Lung (tissue), 12 donors: ENCODE data around the gene HPRT1. TPM values are rescaled to one million over a fixed set of nuclear protein-coding genes. Genes with fewer than 3 reads are reported as not detected.
"Not testable (repeated sequence)": the region's sequence is repeated elsewhere in the genome, so short reads cannot be mapped to it uniquely, and the experiment has no call there.

Source experiments
- ATAC-seq: fragments of 200-7000 bp; cut with Tn5 transposase; one replicate; pipeline ENCODE4 v1.9.1; 2020; ENCODE audit warnings: moderate number of reproducible peaks; ENCODE audit not compliant: insufficient read depth, low FRiP score
- DNase-seq, 3 donors: peaks; one replicate each; pipeline ENCODE4 v3.0.0-alpha.2; 2013 to 2017
- H3K27ac ChIP-seq, 2 donors: one replicate each; pipeline ENCODE4 v1.5.1; 2013; ENCODE audit warnings: mild to moderate bottlenecking in 2 of 2, moderate library complexity in 2 of 2, control low read depth in 1 of 2, inconsistent platforms in 1 of 2, low read depth in 1 of 2, low read length in 1 of 2
- H3K27me3 ChIP-seq, 3 donors: one replicate each; pipeline ENCODE4 v1.5.1; 2013; ENCODE audit warnings: low read length in 2 of 3; ENCODE audit not compliant: control insufficient read depth in 3 of 3, insufficient read depth in 3 of 3
- H3K36me3 ChIP-seq, 4 donors: one replicate each; pipeline ENCODE4 v1.5.1; 2013; ENCODE audit warnings: low read length in 4 of 4, mild to moderate bottlenecking in 1 of 4, moderate library complexity in 1 of 4; ENCODE audit not compliant: control insufficient read depth in 4 of 4, insufficient read depth in 4 of 4
- H3K4me1 ChIP-seq, 5 donors: one replicate each; pipeline ENCODE4 v1.5.1; 2013; ENCODE audit warnings: low read length in 5 of 5, mild to moderate bottlenecking in 2 of 5, moderate library complexity in 1 of 5; ENCODE audit not compliant: control insufficient read depth in 5 of 5, insufficient read depth in 5 of 5
- H3K4me3 ChIP-seq: one replicate; pipeline ENCODE4 v1.5.1; 2013; ENCODE audit warnings: mild to moderate bottlenecking, control low read depth, moderate library complexity
- H3K9ac ChIP-seq, 2 donors: one replicate each; pipeline ENCODE4 v1.5.1; 2013; ENCODE audit warnings: low read length in 2 of 2, control low read depth in 1 of 2; ENCODE audit not compliant: insufficient read depth in 1 of 2
- H3K9me3 ChIP-seq, 4 donors: one replicate each; pipeline ENCODE4 v1.5.1; 2013; ENCODE audit warnings: low read length in 3 of 4, mild to moderate bottlenecking in 1 of 4, moderate library complexity in 1 of 4; ENCODE audit not compliant: control insufficient read depth in 4 of 4, insufficient read depth in 3 of 4
- WGBS, 2 donors: extraction: QIAGEN DNeasy Blood & Tissue Kit; methylation state at CpG; one replicate each; pipeline ENCODE4 v1.1.7; 2013; 5-methylcytosine and 5-hydroxymethylcytosine counted together
- polyA plus RNA-seq, 2 donors: library from polyadenylated mRNA; stranded (reverse); fragments of 200-250 nt; gene quantifications; one replicate each; pipeline ENCODE4 v1.2.1, GENCODE V29; 2013
- total RNA-seq, 2 donors: library from RNA; depleted of rRNA in 1 of 2; stranded (reverse); fragments of >200 nt in 1 of 2; gene quantifications; one replicate each; pipeline ENCODE4 v1.2.1, GENCODE V29; 2014 to 2021
- TF ChIP-seq, protein P1 (sequence below): IDR thresholded peaks from 2 replicates; pipeline ENCODE4 v1.5.1; 2012; ENCODE audit warnings: mild to moderate bottlenecking; ENCODE audit errors: control extremely low read depth, extremely low read depth
- donor health status: control.
- donor health status: control.
- donor health status: Bipolar disorder and iron deficiency.
- donor health status: healthy.
- donor health status: DM: yes; HTN: yes; CAD: no.

Gene HPRT1
- total and polyA plus RNA-seq, 4 donors = 12.3 to 40.5 (median 27.8) TPM

- Histone ChIP-seq H3K27ac (peak overlapping the region in 1 of 2 donors; percentile 17), H3K36me3 (no peaks in the 10 kb centered on the region), H3K9ac (no peak overlapping the region), H3K4me1 (no peaks in the 10 kb centered on the region), H3K9me3 (no peaks in the 10 kb centered on the region), H3K27me3 (peaks cover 0 to 2% (median 0%) of the 10 kb centered on the region in 3 donors), H3K4me3 (peak overlapping the region; percentile 30)
- 2 to 37% methylated on average over 12 of the region's 12 CpGs for WGBS, 2 donors
- DNase-seq (no peak), ATAC-seq (peak; percentile 16)
- TF ChIP-seq, protein P1, sequence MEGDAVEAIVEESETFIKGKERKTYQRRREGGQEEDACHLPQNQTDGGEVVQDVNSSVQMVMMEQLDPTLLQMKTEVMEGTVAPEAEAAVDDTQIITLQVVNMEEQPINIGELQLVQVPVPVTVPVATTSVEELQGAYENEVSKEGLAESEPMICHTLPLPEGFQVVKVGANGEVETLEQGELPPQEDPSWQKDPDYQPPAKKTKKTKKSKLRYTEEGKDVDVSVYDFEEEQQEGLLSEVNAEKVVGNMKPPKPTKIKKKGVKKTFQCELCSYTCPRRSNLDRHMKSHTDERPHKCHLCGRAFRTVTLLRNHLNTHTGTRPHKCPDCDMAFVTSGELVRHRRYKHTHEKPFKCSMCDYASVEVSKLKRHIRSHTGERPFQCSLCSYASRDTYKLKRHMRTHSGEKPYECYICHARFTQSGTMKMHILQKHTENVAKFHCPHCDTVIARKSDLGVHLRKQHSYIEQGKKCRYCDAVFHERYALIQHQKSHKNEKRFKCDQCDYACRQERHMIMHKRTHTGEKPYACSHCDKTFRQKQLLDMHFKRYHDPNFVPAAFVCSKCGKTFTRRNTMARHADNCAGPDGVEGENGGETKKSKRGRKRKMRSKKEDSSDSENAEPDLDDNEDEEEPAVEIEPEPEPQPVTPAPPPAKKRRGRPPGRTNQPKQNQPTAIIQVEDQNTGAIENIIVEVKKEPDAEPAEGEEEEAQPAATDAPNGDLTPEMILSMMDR = no peak
Observed at GRCh38 chrX:134459683-134460004, 321 bp upstream of the HPRT1 start.

- Histone ChIP-seq H3K9me3 (no peaks in the 10 kb centered on the region), H3K36me3 (no peaks in the 10 kb centered on the region), H3K9ac (peak overlapping the region in 1 of 2 donors; percentile 32), H3K4me1 (no peaks in the 10 kb centered on the region), H3K4me3 (peak overlapping the region; percentile 34), H3K27me3 (peaks cover 0 to 2% (median 0%) of the 10 kb centered on the region in 3 donors), H3K27ac (no peak overlapping the region)
- ATAC-seq (no peak), DNase-seq (peak; percentile 13 to 18 (median 16))
- WGBS, 2 donors = 7 to 44% methylated on average over 8 to 9 of the region's 9 CpGs
- TF ChIP-seq, protein P1 = no peak
Observed at GRCh38 chrX:134460862-134461220, 876 bp downstream of the HPRT1 start.

DNA sequence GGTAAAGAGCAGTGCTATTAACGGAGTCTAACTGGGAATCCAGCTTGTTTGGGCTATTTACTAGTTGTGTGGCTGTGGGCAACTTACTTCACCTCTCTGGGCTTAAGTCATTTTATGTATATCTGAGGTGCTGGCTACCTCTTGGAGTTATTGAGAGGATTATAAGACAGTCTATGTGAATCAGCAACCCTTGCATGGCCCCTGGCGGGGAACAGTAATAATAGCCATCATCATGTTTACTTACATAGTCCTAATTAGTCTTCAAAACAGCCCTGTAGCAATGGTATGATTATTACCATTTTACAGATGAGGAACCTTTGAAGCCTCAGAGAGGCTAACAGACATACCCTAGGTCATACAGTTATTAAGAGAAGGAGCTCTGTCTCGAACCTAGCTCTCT, 1.5 kb downstream of the HPRT1 start:
- Histone ChIP-seq H3K27me3 (peaks cover 0 to 2% (median 0%) of the 10 kb centered on the region in 3 donors), H3K9me3 (no peaks in the 10 kb centered on the region), H3K9ac (no peak overlapping the region), H3K4me1 (no peaks in the 10 kb centered on the region), H3K4me3 (no peak overlapping the region), H3K36me3 (no peaks in the 10 kb centered on the region), H3K27ac (no peak overlapping the region)
- TF ChIP-seq, protein P1 = no peak
- WGBS, 2 donors = 72 to 85% methylated on average over 3 of the region's 3 CpGs
- no peak for ATAC-seq
- DNase-seq = no peak

- TF ChIP-seq, protein P1 = no peak
- Histone ChIP-seq H3K9me3 (no peaks in the 10 kb centered on the region), H3K4me1 (no peaks in the 10 kb centered on the region), H3K4me3 (no peak overlapping the region), H3K36me3 (no peaks in the 10 kb centered on the region), H3K27ac (no peak overlapping the region), H3K9ac (no peak overlapping the region), H3K27me3 (peaks cover 0 to 6% (median 0%) of the 10 kb centered on the region in 3 donors)
- ATAC-seq = no peak
- DNase-seq = no peak
- 54 to 63% methylated on average over 2 of the region's 2 CpGs for WGBS, 2 donors
Observed at GRCh38 chrX:134462927-134463326, 3.0 kb downstream of the HPRT1 start.

GRCh38 chrX:134464453-134464852, 4.5 kb downstream of the HPRT1 start:
- H3K4me3 ChIP-seq, H3K27ac ChIP-seq, ATAC-seq, H3K27me3 ChIP-seq, DNase-seq, H3K36me3 ChIP-seq, H3K4me1 ChIP-seq, H3K9ac ChIP-seq, H3K9me3 ChIP-seq: not testable (repeated sequence)
- WGBS, 2 donors = 82 to 90% methylated on average over 6 of the region's 6 CpGs
